ENCODE data around the gene ORM2. TPM values are rescaled to one million over a fixed set of nuclear protein-coding genes. Genes with fewer than 3 reads are reported as not detected.

Gene ORM2
- polyA plus RNA-seq, 1 of the 3 experiments (the other 2 are of a cell fraction), result not detected

- POLR2A ChIA-PET, result no interaction called here
- H3K9ac ChIP-seq, result no peak overlapping the region
- 94% methylated on average over 14 of the region's 16 CpGs for WGBS (ENCODE audit: low lambda C conversion rate)
- no peaks in the 10 kb centered on the region for H4K20me1 ChIP-seq (ENCODE audit: insufficient read depth)
- H3K4me1 ChIP-seq (ENCODE audit: control insufficient read depth in 1 of 2, insufficient read depth in 2 of 2, low read depth in 1 of 2, low read length in 1 of 2), result peaks cover 22 to 43% of the 10 kb centered on the region in 2 experiments
- H3K9me2 ChIP-seq, result no peaks in the 10 kb centered on the region
- CTCF ChIA-PET, result interaction anchor here (0.6 to 17.8 kb wide), 17 partner anchors 9 to 549 kb away, joined by 3 to 269 read pairs (median 5); partner anchors contain the start of gene COL27A1
- peak overlapping the region in 1 of 2 experiments; percentile 47; a peak in 3 of 4 replicates for H3K27ac ChIP-seq (ENCODE audit: low read depth in 2 of 2, low read length in 1 of 2)
- no peak overlapping the region for H2AFZ ChIP-seq (ENCODE audit: low read depth)
- H3K4me3 ChIP-seq (ENCODE audit: low read depth in 2 of 2, low read length in 1 of 2), result no peak overlapping the region
- DNase-seq, result no peak
- H3K79me2 ChIP-seq (ENCODE audit: insufficient read depth), result no peaks in the 10 kb centered on the region
- no peaks in the 10 kb centered on the region for H3K27me3 ChIP-seq (ENCODE audit: insufficient read depth)
- peaks cover 4% of the 10 kb centered on the region for H3F3A ChIP-seq (replicated peaks; ENCODE audit: insufficient read depth)
- TF ChIP-seq ELF1 (IDR thresholded peaks at IDR 0.05), result no peak
- TF ChIP-seq NFIC (IDR thresholded peaks at IDR 0.05; ENCODE audit: borderline replicate concordance), result no peak
- no peak for TF ChIP-seq TCF12 (IDR thresholded peaks at IDR 0.05)
- TF ChIP-seq REST (IDR thresholded peaks at IDR 0.05; ENCODE audit: low read depth, low read length), result no peak
- TF ChIP-seq FOSL2 (IDR thresholded peaks at IDR 0.05; ENCODE audit: borderline replicate concordance, low read depth), result no peak
- no peak for TF ChIP-seq RAD21 (IDR thresholded peaks at IDR 0.05; ENCODE audit: low read length)
- no peak for TF ChIP-seq JUND (IDR thresholded peaks at IDR 0.05)
- no peak for TF ChIP-seq RFX5 (IDR thresholded peaks at IDR 0.05; ENCODE audit: low read length)
- TF ChIP-seq MEF2A (IDR thresholded peaks at IDR 0.05; ENCODE audit: borderline replicate concordance, low read depth), result no peak
- TF ChIP-seq FOXJ3 (CRISPR knock-in tag; IDR thresholded peaks at IDR 0.05), result no peak
- TF ChIP-seq EZH2phosphoT487 (IDR thresholded peaks at IDR 0.05; ENCODE audit: borderline replicate concordance, low read depth), result no peak
- TF ChIP-seq MXI1 (IDR thresholded peaks at IDR 0.05; ENCODE audit: low read depth, low read length), result no peak
- TF ChIP-seq GABPA (IDR thresholded peaks at IDR 0.05; ENCODE audit: low read depth), result no peak
- TF ChIP-seq PBX3 (IDR thresholded peaks at IDR 0.05), result no peak
- no peak for TF ChIP-seq CHD2 (IDR thresholded peaks at IDR 0.05; ENCODE audit: low read length, partially characterized antibody)
- no peak for TF ChIP-seq USF1 (IDR thresholded peaks at IDR 0.05; ENCODE audit: borderline replicate concordance, low read depth)
- no peak for TF ChIP-seq NRF1 (IDR thresholded peaks at IDR 0.05; ENCODE audit: low read depth, low read length)
- H3K36me3 ChIP-seq (replicated peaks in 1 of 2; ENCODE audit: control insufficient read depth in 1 of 2, insufficient read depth in 2 of 2, low read length in 1 of 2), result peaks cover 0 to 8% of the 10 kb centered on the region in 2 experiments
- H3K9me3 ChIP-seq, result no peaks in the 10 kb centered on the region
- no peak overlapping the region for H3K4me2 ChIP-seq
Measured at GRCh38 chr9:114287001-114287762, 42.5 kb upstream of the ORM2 start.

All from SK-N-SH (cell line).